SK-N-SH (cell line): ENCODE measurements around the gene RP9. TPM values are rescaled to one million over a fixed set of nuclear protein-coding genes. Genes with fewer than 3 reads are reported as not detected.

Experiments
- CTCF ChIA-PET: fragments of 300-600, 350-600 bp; formaldehyde crosslinking; extraction: SDS; loops from one replicate; lab custom pipeline; 2021; lab: Yijun Ruan, JAX
- POLR2A ChIA-PET: fragments of 350-600 bp; sonication (Branson Sonifier 250); formaldehyde crosslinking; extraction: SDS; loops from one replicate; lab custom pipeline; 2020; ENCODE audit warnings: antibody characterized with exemption, inconsistent platforms; lab: Yijun Ruan, JAX
- DNase-seq: peaks from one replicate; pipeline ENCODE4 v3.0.0; 2012
- H2AFZ ChIP-seq: fragments of 200-600 bp; sonication (generic); 2 replicates; pipeline ENCODE4 v1.8.1; 2016; ENCODE audit warnings: antibody characterized with exemption, mild to moderate bottlenecking, low read depth
- H3F3A ChIP-seq: fragments of 200-600 bp; sonication (generic); replicated peaks from 2 replicates; pipeline ENCODE3; 2016; ENCODE audit warnings: antibody characterized with exemption, mild to moderate bottlenecking; ENCODE audit not compliant: insufficient read depth
- H3K27ac ChIP-seq, 2 experiments: fragments of 200-500 bp in 1 of 2; fragments of 200-600 bp in 1 of 2; sonication (Bioruptor generic) in 1 of 2; sonication (generic), shearing (Covaris generic) in 1 of 2; 2 replicates each; pipeline versions ENCODE4 v1.5.1 to v1.6.1; 2014 to 2016; ENCODE audit warnings: low read depth in 2 of 2, inconsistent platforms in 1 of 2, low read length in 1 of 2, mild to moderate bottlenecking in 1 of 2, mixed read lengths in 1 of 2
- H3K27me3 ChIP-seq: fragments of 200-600 bp; sonication (generic), shearing (Covaris generic); 2 replicates; pipeline ENCODE4 v1.6.1; 2016; ENCODE audit warnings: mixed run types; ENCODE audit not compliant: insufficient read depth
- H3K36me3 ChIP-seq, 2 experiments: fragments of 200-500 bp in 1 of 2; fragments of 200-600 bp in 1 of 2; sonication (Bioruptor generic) in 1 of 2; sonication (generic) in 1 of 2; replicated peaks in 1 of 2; 2 replicates each; pipeline versions ENCODE3 to v1.5.1; 2014 to 2016; ENCODE audit warnings: low read length in 1 of 2, mild to moderate bottlenecking in 1 of 2; ENCODE audit not compliant: insufficient read depth in 2 of 2, control insufficient read depth in 1 of 2
- H3K4me1 ChIP-seq, 2 experiments: fragments of 200-500 bp in 1 of 2; fragments of 200-600 bp in 1 of 2; sonication (Bioruptor generic) in 1 of 2; sonication (generic), shearing (Covaris generic) in 1 of 2; 2 replicates each; pipeline versions ENCODE4 v1.5.1 to v1.6.1; 2014 to 2016; ENCODE audit warnings: low read depth in 1 of 2, low read length in 1 of 2, mixed run types in 1 of 2; ENCODE audit not compliant: insufficient read depth in 2 of 2, control insufficient read depth in 1 of 2
- H3K4me2 ChIP-seq: fragments of 200-600 bp; sonication (generic), shearing (Covaris generic); 2 replicates; pipeline ENCODE4 v1.6.1; 2017; ENCODE audit warnings: mixed run types
- H3K4me3 ChIP-seq, 2 experiments: fragments of 200-500 bp in 1 of 2; fragments of 200-600 bp in 1 of 2; sonication (Bioruptor generic) in 1 of 2; sonication (generic), shearing (Covaris generic) in 1 of 2; 2 replicates each; pipeline versions ENCODE4 v1.5.1 to v1.8.1; 2014 to 2016; ENCODE audit warnings: low read depth in 2 of 2, inconsistent platforms in 1 of 2, low read length in 1 of 2, mild to moderate bottlenecking in 1 of 2, mixed read lengths in 1 of 2, moderate library complexity in 1 of 2
- H3K79me2 ChIP-seq: fragments of 200-600 bp; sonication (generic); 2 replicates; pipeline ENCODE4 v1.8.1; 2017; ENCODE audit warnings: mild to moderate bottlenecking; ENCODE audit not compliant: insufficient read depth
- H3K9ac ChIP-seq: fragments of 200-600 bp; sonication (generic); 2 replicates; pipeline ENCODE4 v1.6.1; 2017; ENCODE audit warnings: mixed run types
- H3K9me2 ChIP-seq: fragments of 200-600 bp; sonication (generic); 2 replicates; pipeline ENCODE4 v1.6.1; 2017; ENCODE audit warnings: mixed run types
- H3K9me3 ChIP-seq: fragments of 200-600 bp; sonication (generic); 2 replicates; pipeline ENCODE4 v1.6.1; 2017; ENCODE audit warnings: mixed run types, mild to moderate bottlenecking, moderate library complexity
- H4K20me1 ChIP-seq: fragments of 200-600 bp; sonication (generic); 2 replicates; pipeline ENCODE4 v1.6.1; 2017; ENCODE audit warnings: mild to moderate bottlenecking, mixed run types; ENCODE audit not compliant: insufficient read depth
- FOXM1 ChIP-seq: IDR thresholded peaks from 2 replicates; pipeline ENCODE4 v1.4.0; 2012; ENCODE audit warnings: low read depth, mild to moderate bottlenecking
- GABPA ChIP-seq: IDR thresholded peaks from 2 replicates; pipeline ENCODE4 v1.4.0; 2012; ENCODE audit warnings: low read depth, mild to moderate bottlenecking
- GATA2 ChIP-seq: sonication (generic); formaldehyde crosslinking; IDR thresholded peaks from 2 replicates; pipeline ENCODE4 v1.5.0; 2020; ENCODE audit warnings: mild to moderate bottlenecking, missing genetic modification reagents
- MEF2A ChIP-seq: IDR thresholded peaks from 2 replicates; pipeline ENCODE4 v1.4.0; 2012; ENCODE audit warnings: low read depth, borderline replicate concordance
- MXI1 ChIP-seq: IDR thresholded peaks from 2 replicates; pipeline ENCODE4 v1.6.1; 2012; ENCODE audit warnings: mild to moderate bottlenecking, low read depth, low read length, improper control_type of control experiment
- NFIC ChIP-seq: IDR thresholded peaks from 2 replicates; pipeline ENCODE4 v1.4.0; 2012; ENCODE audit warnings: borderline replicate concordance
- NRF1 ChIP-seq: IDR thresholded peaks from 2 replicates; pipeline ENCODE4 v1.6.1; 2012; ENCODE audit warnings: low read depth, mild to moderate bottlenecking, low read length
- POLR2AphosphoS5 ChIP-seq: IDR thresholded peaks from 2 replicates; pipeline ENCODE4 v1.6.1; 2012; ENCODE audit warnings: low read depth, low read length
- RAD21 ChIP-seq: IDR thresholded peaks from 2 replicates; pipeline ENCODE4 v1.6.1; 2012; ENCODE audit warnings: mild to moderate bottlenecking, low read length
- RCOR1 ChIP-seq: fragments of 150-350 bp; IDR thresholded peaks from 2 replicates; pipeline ENCODE4 v1.6.1; 2017; ENCODE audit warnings: antibody characterized with exemption, low read length
- REST ChIP-seq: IDR thresholded peaks from 2 replicates; pipeline ENCODE4 v1.6.1; 2012; ENCODE audit warnings: mild to moderate bottlenecking, low read depth, low read length, moderate library complexity
- RFX5 ChIP-seq: IDR thresholded peaks from 2 replicates; pipeline ENCODE4 v1.6.1; 2012; ENCODE audit warnings: mild to moderate bottlenecking, improper control_type of control experiment, low read length
- RXRA ChIP-seq: IDR thresholded peaks from 2 replicates; pipeline ENCODE4 v1.4.0; 2012; ENCODE audit warnings: low read depth, mild to moderate bottlenecking, borderline replicate concordance
- SMC3 ChIP-seq: IDR thresholded peaks from 2 replicates; pipeline ENCODE4 v1.6.1; 2012; ENCODE audit warnings: low read depth, low read length, improper control_type of control experiment
- TAF1 ChIP-seq: IDR thresholded peaks from 2 replicates; pipeline ENCODE4 v1.6.1; 2012; ENCODE audit warnings: low read depth, mild to moderate bottlenecking, low read length, moderate library complexity, borderline replicate concordance
- USF1 ChIP-seq: IDR thresholded peaks from 2 replicates; pipeline ENCODE4 v1.4.0; 2012; ENCODE audit warnings: low read depth, borderline replicate concordance
- YY1 ChIP-seq: IDR thresholded peaks from 2 replicates; pipeline ENCODE4 v1.4.0; 2012; ENCODE audit warnings: low read depth, mild to moderate bottlenecking
- WGBS: methylation state at CpG from one replicate; pipeline ENCODE4 v1.1.6; 2017; ENCODE audit warnings: low lambda C conversion rate; 5-methylcytosine and 5-hydroxymethylcytosine counted together
- polyA plus RNA-seq, 3 experiments: library from polyadenylated mRNA; depleted of rRNA; stranded (reverse); fragments of >200 nt; gene quantifications; 2 replicates each; pipeline ENCODE4 v1.2.3, GENCODE V29; 2012
- TF ChIP-seq, protein P1 (sequence below): IDR thresholded peaks from 2 replicates; pipeline ENCODE4 v1.4.0; 2012; ENCODE audit warnings: low read depth
- TF ChIP-seq, protein P2 (sequence below): IDR thresholded peaks from 2 replicates; pipeline ENCODE4 v1.4.0; 2012; ENCODE audit warnings: low read depth, borderline replicate concordance
- TF ChIP-seq, protein P3 (sequence below): fragments of 200-600 bp; sonication (generic); IDR thresholded peaks from 2 replicates; pipeline ENCODE4 v1.6.1; 2017; ENCODE audit warnings: antibody characterized with exemption, mild to moderate bottlenecking, moderate library complexity

RP9 gene
- polyA plus RNA-seq, 1 of the 3 experiments (the other 2 are of a cell fraction), result 31.6 TPM

GRCh38 chr7:33059635-33060034 lies 49.6 kb downstream of the RP9 start:
- H3K4me3 ChIP-seq, result no peak overlapping the region
- TF ChIP-seq GATA2 (no peak), TAF1 (no peak), RCOR1 (no peak), USF1 (no peak), FOXM1 (no peak), GABPA (no peak), POLR2AphosphoS5 (no peak), SMC3 (no peak), MEF2A (no peak), RFX5 (no peak), RAD21 (no peak), NFIC (no peak)
- TF ChIP-seq, protein P1, sequence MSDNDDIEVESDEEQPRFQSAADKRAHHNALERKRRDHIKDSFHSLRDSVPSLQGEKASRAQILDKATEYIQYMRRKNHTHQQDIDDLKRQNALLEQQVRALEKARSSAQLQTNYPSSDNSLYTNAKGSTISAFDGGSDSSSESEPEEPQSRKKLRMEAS, result no peak
- TF ChIP-seq, protein P2, sequence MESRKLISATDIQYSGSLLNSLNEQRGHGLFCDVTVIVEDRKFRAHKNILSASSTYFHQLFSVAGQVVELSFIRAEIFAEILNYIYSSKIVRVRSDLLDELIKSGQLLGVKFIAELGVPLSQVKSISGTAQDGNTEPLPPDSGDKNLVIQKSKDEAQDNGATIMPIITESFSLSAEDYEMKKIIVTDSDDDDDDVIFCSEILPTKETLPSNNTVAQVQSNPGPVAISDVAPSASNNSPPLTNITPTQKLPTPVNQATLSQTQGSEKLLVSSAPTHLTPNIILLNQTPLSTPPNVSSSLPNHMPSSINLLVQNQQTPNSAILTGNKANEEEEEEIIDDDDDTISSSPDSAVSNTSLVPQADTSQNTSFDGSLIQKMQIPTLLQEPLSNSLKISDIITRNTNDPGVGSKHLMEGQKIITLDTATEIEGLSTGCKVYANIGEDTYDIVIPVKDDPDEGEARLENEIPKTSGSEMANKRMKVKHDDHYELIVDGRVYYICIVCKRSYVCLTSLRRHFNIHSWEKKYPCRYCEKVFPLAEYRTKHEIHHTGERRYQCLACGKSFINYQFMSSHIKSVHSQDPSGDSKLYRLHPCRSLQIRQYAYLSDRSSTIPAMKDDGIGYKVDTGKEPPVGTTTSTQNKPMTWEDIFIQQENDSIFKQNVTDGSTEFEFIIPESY, result no peak
- H2AFZ ChIP-seq, result no peak overlapping the region
- H3K4me1 ChIP-seq, result peaks cover 3 to 10% of the 10 kb centered on the region in 2 experiments; a peak in 2 of 4 replicates
- peaks cover 81% of the 10 kb centered on the region for H3K79me2 ChIP-seq
- no peaks in the 10 kb centered on the region for H3K9me3 ChIP-seq
- H3K36me3 ChIP-seq, result peaks cover 2 to 4% of the 10 kb centered on the region in 2 experiments
- no peak overlapping the region for H3K27ac ChIP-seq
- H3K9ac ChIP-seq, result no peak overlapping the region
- ChIA-PET POLR2A (no interaction called here), CTCF (interaction anchor here (0.6 to 8.1 kb wide), 2 partner anchors 19 to 49 kb away, joined by 3 to 64 read pairs; partner anchors contain the start of gene RP9)
- H3K9me2 ChIP-seq, result no peaks in the 10 kb centered on the region
- 0 out of 2 replicates have a peak overlapping the region, but pooled peaks have one; percentile 78 for H3K4me2 ChIP-seq
- H3F3A ChIP-seq, result peaks cover 21% of the 10 kb centered on the region
- DNase-seq, result no peak
- peaks cover 25% of the 10 kb centered on the region for H4K20me1 ChIP-seq
- H3K27me3 ChIP-seq, result no peaks in the 10 kb centered on the region
- WGBS, result 48% methylated on average over 4 of the region's 4 CpGs

DNA sequence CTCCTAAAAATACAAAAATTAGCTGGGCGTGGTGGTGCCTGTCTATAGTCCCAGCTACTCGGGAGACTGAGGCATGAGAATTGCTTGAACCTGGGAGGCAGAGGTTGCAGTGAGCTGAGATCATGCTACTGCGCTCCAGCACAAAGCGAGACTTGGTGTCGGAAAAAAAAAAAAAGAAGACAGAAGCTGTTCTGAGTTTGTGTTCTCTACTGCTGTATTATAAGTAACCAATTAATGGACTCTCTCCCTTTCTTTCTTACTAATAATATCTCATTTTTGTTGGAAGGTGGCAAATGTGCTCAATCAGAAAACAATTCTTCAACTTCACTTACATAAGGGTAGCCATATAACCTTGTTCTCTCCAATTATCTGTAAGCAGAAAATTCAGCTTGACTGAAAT lies 54.0 kb downstream of the RP9 start:
- POLR2A ChIA-PET, result no interaction called here
- H3K27ac ChIP-seq, result no peak overlapping the region
- TF ChIP-seq MXI1 (no peak), FOXM1 (no peak), YY1 (no peak), POLR2AphosphoS5 (no peak), NRF1 (no peak), NFIC (no peak), RXRA (no peak), REST (no peak)
- TF ChIP-seq, protein P3, sequence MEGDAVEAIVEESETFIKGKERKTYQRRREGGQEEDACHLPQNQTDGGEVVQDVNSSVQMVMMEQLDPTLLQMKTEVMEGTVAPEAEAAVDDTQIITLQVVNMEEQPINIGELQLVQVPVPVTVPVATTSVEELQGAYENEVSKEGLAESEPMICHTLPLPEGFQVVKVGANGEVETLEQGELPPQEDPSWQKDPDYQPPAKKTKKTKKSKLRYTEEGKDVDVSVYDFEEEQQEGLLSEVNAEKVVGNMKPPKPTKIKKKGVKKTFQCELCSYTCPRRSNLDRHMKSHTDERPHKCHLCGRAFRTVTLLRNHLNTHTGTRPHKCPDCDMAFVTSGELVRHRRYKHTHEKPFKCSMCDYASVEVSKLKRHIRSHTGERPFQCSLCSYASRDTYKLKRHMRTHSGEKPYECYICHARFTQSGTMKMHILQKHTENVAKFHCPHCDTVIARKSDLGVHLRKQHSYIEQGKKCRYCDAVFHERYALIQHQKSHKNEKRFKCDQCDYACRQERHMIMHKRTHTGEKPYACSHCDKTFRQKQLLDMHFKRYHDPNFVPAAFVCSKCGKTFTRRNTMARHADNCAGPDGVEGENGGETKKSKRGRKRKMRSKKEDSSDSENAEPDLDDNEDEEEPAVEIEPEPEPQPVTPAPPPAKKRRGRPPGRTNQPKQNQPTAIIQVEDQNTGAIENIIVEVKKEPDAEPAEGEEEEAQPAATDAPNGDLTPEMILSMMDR, result no peak

More for the DNA sequence above, 54.0 kb downstream of the RP9 start:
- H3K4me1 ChIP-seq, result no peaks in the 10 kb centered on the region; a peak in 1 of 4 replicates
- CTCF ChIA-PET, result interaction anchor here (0.7 to 1.5 kb wide), 5 partner anchors 15 to 293 kb away, joined by 3 to 5 read pairs (median 4); no protein-coding TSS in a partner anchor
- DNase-seq, result no peak
- H3K9ac ChIP-seq, result no peak overlapping the region
- H3K4me3 ChIP-seq, result no peak overlapping the region
- H4K20me1 ChIP-seq, result peaks cover 18% of the 10 kb centered on the region
- peaks cover 13% of the 10 kb centered on the region for H3F3A ChIP-seq
- no peaks in the 10 kb centered on the region for H3K27me3 ChIP-seq
- H3K36me3 ChIP-seq, result peaks cover 2 to 4% of the 10 kb centered on the region in 2 experiments
- no peaks in the 10 kb centered on the region for H3K9me3 ChIP-seq
- no peaks in the 10 kb centered on the region for H3K9me2 ChIP-seq
- 96% methylated on average over 5 of the region's 5 CpGs for WGBS
- no peak overlapping the region for H3K4me2 ChIP-seq
- no peak overlapping the region for H2AFZ ChIP-seq
- H3K79me2 ChIP-seq, result peaks cover 97% of the 10 kb centered on the region
